WERI-Rb-1 (cell line): ENCODE measurements around the gene MIA.
A peak's percentile ranks its signal among the peaks of the same experiment; 100 is the strongest.

Experiments
- DNase-seq: peaks from one replicate; pipeline ENCODE4 v3.0.0-alpha.2; 2020
- H3K27ac ChIP-seq: fragments of 250-450 bp; sonication (Bioruptor Pico); 2 replicates; pipeline ENCODE4 v1.5.1; 2020; ENCODE audit warnings: mild to moderate bottlenecking, moderate library complexity
- H3K27me3 ChIP-seq: fragments of 250-450 bp; sonication (Bioruptor Pico); 2 replicates; pipeline ENCODE4 v1.5.1; 2021; ENCODE audit warnings: mild to moderate bottlenecking, low read depth, moderate library complexity; ENCODE audit not compliant: insufficient read depth, severe bottlenecking
- H3K36me3 ChIP-seq: fragments of 250-450 bp; sonication (Bioruptor Pico); 2 replicates; pipeline ENCODE4 v1.5.1; 2020; ENCODE audit warnings: mild to moderate bottlenecking, moderate library complexity
- H3K4me3 ChIP-seq: 2 replicates; pipeline ENCODE4 v1.5.1; 2011; ENCODE audit warnings: low read depth, mild to moderate bottlenecking, control low read depth, low read length
- H3K9me3 ChIP-seq: fragments of 250-450 bp; sonication (Bioruptor Pico); 2 replicates; pipeline ENCODE4 v1.5.1; 2021; ENCODE audit warnings: mild to moderate bottlenecking, moderate library complexity; ENCODE audit not compliant: severe bottlenecking
- TF ChIP-seq, protein P1 (sequence below): IDR thresholded peaks from 2 replicates; pipeline ENCODE4 v1.5.1; 2011; ENCODE audit warnings: low read depth, mild to moderate bottlenecking, control low read depth, inconsistent platforms, low read length

Gene MIA

DNA sequence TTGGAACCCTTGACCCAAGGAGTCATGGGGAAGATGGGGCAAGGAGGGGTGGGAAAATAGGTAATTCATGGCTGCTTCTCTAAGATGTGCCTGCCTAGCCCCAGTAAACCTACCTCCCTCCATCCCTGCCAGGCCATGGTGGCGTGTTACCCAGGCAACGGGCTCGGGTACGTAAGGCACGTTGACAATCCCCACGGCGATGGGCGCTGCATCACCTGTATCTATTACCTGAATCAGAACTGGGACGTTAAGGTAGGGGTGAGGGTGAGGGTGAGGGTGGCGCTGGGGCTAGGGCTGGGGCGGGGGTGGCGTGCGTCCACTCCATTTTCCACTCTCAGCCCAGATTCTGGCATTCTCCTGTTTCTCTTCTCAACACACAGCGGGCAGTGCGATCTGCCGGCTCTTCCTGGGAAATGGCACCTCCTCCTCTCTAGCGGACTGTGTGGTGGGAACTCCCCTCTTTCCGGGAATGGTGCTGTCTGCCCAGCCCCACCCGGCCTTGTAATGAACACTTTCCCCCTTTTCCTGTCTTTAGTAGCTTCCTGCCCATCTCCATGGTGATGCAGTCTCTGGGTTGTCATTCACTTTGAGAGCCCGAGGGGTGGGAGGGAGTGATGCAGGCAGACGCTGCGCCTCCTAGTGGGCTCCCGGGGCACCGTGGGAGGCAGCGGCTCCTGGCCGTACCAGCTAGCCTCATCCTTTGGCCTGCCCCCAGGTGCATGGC, 31.3 kb downstream of the MIA start:
- no peak overlapping the region for H3K27ac ChIP-seq
- H3K27me3 ChIP-seq, result no peaks in the 10 kb centered on the region
- peak; percentile 81 for DNase-seq
- peaks cover 80% of the 10 kb centered on the region for H3K36me3 ChIP-seq
- no peaks in the 10 kb centered on the region for H3K9me3 ChIP-seq
- TF ChIP-seq, protein P1, sequence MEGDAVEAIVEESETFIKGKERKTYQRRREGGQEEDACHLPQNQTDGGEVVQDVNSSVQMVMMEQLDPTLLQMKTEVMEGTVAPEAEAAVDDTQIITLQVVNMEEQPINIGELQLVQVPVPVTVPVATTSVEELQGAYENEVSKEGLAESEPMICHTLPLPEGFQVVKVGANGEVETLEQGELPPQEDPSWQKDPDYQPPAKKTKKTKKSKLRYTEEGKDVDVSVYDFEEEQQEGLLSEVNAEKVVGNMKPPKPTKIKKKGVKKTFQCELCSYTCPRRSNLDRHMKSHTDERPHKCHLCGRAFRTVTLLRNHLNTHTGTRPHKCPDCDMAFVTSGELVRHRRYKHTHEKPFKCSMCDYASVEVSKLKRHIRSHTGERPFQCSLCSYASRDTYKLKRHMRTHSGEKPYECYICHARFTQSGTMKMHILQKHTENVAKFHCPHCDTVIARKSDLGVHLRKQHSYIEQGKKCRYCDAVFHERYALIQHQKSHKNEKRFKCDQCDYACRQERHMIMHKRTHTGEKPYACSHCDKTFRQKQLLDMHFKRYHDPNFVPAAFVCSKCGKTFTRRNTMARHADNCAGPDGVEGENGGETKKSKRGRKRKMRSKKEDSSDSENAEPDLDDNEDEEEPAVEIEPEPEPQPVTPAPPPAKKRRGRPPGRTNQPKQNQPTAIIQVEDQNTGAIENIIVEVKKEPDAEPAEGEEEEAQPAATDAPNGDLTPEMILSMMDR, result peak; percentile 91
- no peak overlapping the region for H3K4me3 ChIP-seq

DNA sequence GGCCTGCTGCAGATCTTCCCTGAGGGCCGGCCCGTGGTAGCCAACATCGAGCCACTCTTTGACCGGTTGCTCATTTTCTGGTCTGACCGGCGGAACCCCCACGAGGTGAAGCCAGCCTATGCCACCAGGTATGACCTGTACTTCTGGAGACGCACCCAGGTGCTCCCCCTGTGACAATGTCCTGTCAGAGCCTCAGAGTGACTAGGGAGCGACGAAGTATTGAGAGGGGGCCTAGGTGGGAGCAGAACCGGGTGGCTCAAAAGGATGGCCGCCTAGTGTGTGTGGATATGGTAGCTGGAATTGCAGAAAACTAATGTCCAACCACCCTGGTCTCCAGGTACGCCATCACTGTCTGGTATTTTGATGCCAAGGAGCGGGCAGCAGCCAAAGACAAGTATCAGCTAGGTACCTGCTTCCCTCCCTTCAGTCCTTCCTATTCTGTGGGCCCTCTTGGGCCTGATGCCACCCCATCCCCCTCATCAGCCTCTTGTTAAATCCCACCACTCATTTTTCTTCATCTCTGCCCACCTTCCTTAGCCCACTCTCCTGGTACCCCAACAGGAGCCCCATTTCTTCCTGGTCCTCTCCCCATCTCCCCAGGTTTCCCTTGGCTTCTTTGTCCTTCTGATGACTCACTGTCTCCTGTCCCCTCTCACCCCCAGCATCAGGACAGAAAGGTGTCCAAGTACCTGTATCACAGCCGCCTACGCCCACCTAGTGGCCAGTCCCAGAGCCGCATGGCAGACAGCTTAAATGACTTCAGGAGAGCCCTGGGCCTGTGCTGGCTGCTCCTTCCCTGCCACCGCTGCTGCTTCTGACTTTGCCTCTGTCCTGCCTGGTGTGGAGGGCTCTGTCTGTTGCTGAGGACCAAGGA, 32.1 kb downstream of the MIA start:
- H3K27me3 ChIP-seq, result no peaks in the 10 kb centered on the region
- peaks cover 72% of the 10 kb centered on the region for H3K36me3 ChIP-seq
- no peaks in the 10 kb centered on the region for H3K9me3 ChIP-seq
- no peak overlapping the region for H3K27ac ChIP-seq
- H3K4me3 ChIP-seq, result no peak overlapping the region
- TF ChIP-seq, protein P1, result peak; percentile 50
- peak; percentile 73 for DNase-seq

DNA sequence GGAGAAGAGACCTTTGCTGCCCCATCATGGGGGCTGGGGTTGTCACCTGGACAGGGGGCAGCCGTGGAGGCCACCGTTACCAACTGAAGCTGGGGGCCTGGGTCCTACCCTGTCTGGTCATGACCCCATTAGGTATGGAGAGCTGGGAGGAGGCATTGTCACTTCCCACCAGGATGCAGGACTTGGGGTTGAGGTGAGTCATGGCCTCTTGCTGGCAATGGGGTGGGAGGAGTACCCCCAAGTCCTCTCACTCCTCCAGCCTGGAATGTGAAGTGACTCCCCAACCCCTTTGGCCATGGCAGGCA, 32.7 kb downstream of the MIA start:
- Histone ChIP-seq H3K27ac (no peak overlapping the region), H3K36me3 (peaks cover 66% of the 10 kb centered on the region), H3K9me3 (no peaks in the 10 kb centered on the region), H3K27me3 (no peaks in the 10 kb centered on the region), H3K4me3 (no peak overlapping the region)
- DNase-seq, result no peak
- TF ChIP-seq, protein P1, result no peak

DNA sequence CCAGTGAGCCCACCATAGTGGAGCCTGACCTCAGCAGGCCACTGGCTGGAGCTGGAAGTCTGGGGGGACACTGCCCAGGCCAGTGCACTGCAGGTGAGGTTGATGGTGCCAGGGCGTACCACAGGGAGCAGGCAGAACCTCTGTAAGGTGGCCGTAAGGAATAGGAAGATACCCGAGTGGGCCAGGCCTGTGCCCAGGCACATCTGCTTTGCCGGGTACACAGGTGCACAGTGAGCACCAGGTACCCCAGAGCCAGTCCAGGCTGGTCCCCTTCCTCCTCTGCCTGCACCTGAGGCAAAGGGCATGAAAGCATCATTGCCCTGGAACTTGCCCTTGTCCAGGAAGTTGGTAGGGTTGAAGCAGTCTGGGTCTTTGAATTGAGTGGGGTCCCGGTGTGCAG, 33.2 kb downstream of the MIA start:
- DNase-seq, result no peak
- TF ChIP-seq, protein P1, result no peak
- no peak overlapping the region for H3K4me3 ChIP-seq
- peaks cover 63% of the 10 kb centered on the region for H3K36me3 ChIP-seq
- H3K27ac ChIP-seq, result no peak overlapping the region
- no peaks in the 10 kb centered on the region for H3K9me3 ChIP-seq
- H3K27me3 ChIP-seq, result no peaks in the 10 kb centered on the region

DNA sequence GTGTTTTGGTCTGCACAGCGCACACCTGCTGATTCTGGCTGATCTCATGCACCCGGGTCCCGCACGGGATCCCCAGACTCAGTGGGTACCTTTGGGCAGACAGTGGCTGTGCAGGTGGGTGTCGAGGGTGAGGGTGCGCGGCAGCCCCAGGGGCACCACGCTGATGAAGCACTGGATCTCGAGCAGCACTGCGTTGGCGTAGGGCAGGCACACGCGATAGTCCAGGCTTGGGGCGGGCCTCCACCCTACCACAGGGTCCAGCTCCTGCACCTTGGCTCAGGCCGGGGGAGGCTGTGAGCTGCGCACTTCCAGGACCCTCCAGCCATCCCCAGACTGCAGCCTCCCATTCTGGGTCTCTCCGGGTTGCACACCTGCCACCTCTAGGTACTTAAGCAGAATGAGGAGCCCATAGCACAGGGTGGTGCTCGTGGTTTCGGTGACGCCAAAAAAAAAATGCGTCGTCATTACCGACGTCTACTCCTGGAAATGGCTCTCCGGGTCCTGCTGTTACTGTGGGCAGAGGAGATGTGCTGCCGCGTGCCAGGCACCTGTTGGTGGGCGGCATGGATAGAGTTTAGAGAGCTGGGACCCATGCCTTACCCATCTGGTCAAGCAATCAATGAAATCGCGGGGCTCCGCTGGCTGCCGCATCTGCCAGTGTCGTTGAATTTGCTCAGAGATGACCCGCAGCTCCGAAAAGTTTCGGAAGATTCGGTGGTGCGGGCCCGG, 34.2 kb downstream of the MIA start:
- no peak overlapping the region for H3K27ac ChIP-seq
- H3K36me3 ChIP-seq, result peaks cover 53% of the 10 kb centered on the region
- no peaks in the 10 kb centered on the region for H3K27me3 ChIP-seq
- no peaks in the 10 kb centered on the region for H3K9me3 ChIP-seq
- no peak overlapping the region for H3K4me3 ChIP-seq
- no peak for DNase-seq
- TF ChIP-seq, protein P1, result no peak
